Mammary epithelial cell (primary cell): Measurements from ENCODE around the gene TTF1.
"Not testable (repeated sequence)": the region's sequence is repeated elsewhere in the genome, so short reads cannot be mapped to it uniquely, and the experiment has no call there.

Experiments
- CTCF ChIP-seq, 2 donors: IDR thresholded peaks in 1 of 2; conservative IDR thresholded peaks in 1 of 2; 2 replicates each; pipeline ENCODE4 v1.5.1; 2011 to 2012; ENCODE audit warnings: inconsistent platforms in 2 of 2, low read length in 2 of 2, mild to moderate bottlenecking in 2 of 2, control low read depth in 1 of 2, low read depth in 1 of 2; ENCODE audit not compliant: insufficient read depth in 1 of 2; ENCODE audit errors: extremely low read depth in 1 of 2
- EZH2 ChIP-seq: IDR thresholded peaks from 2 replicates; pipeline ENCODE4 v1.6.1; 2012; ENCODE audit warnings: low read length, inconsistent platforms, borderline replicate concordance

- not testable (repeated sequence) for TF ChIP-seq CTCF (conservative IDR thresholded peaks at IDR 0.05 in 1 of 2, IDR thresholded peaks at IDR 0.05 in 1 of 2; ENCODE audit: extremely low read depth in 1 of 2, insufficient read depth in 1 of 2, low read depth in 1 of 2, low read length in 2 of 2); EZH2
Measured at GRCh38 chr9:132378416-132378815, 28.2 kb downstream of the TTF1 start.
